GM12892 (cell line): Measurements from ENCODE around the gene NAV3.

Experiments
- POLR2A ChIP-seq: IDR thresholded peaks from 2 replicates; pipeline ENCODE4 v1.6.1; 2011; ENCODE audit warnings: low read depth, low read length, control low read depth
- POLR2AphosphoS5 ChIP-seq: IDR thresholded peaks from 2 replicates; pipeline ENCODE4 v1.6.1; 2011; ENCODE audit warnings: low read depth, low read length, control low read depth

- TF ChIP-seq POLR2A (no peak), POLR2AphosphoS5 (no peak)
These were observed 110.7 kb downstream of the NAV3 start for GRCh38 chr12:77941401-77941800.
